ENCODE data around the gene TRNAU1AP.

Gene TRNAU1AP

DNA sequence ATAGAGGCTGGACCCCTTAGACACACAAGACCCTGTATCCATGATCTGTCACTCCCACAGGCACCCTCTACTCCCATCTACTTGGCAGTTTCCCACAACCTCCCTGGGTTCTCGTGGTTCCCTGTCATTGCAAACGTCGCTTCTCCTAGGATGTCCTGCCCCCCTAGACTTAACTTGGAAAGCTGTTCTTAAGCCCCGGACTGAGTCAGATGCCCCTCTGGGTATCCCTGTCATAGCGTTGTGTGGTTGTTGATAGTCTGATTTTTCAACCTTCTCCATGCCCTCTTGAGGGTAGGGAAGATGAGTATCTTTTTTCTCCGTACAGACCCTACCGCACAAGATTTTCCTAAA is 35.3 kb upstream of the TRNAU1AP start:
- Histone ChIP-seq H3K27ac (ENCODE audit: low read length) (peak overlapping the region; percentile 85; the same call in 1 of the 2 replicates), H4K20me1 (ENCODE audit: insufficient read depth, low read length) (peaks cover 4% of the 10 kb centered on the region; the same call in 1 of the 2 replicates), H3K4me1 (ENCODE audit: low read length) (peaks cover 10% of the 10 kb centered on the region), H3K27me3 (replicated peaks; ENCODE audit: insufficient read depth, low read length) (no peaks in the 10 kb centered on the region), H3K9me3 (replicated peaks; ENCODE audit: insufficient read depth, low read length) (no peaks in the 10 kb centered on the region), H3F3A (ENCODE audit: insufficient read depth, low read length) (peaks cover 42% of the 10 kb centered on the region), H3K4me3 (ENCODE audit: low read length) (peak overlapping the region; percentile 83), H3K36me3 (replicated peaks; ENCODE audit: insufficient read depth, low read length) (0 out of 2 replicates have a peak, but pooled peaks cover 3% of the 10 kb centered on the region), H3K79me2 (ENCODE audit: low read length) (peaks cover 42% of the 10 kb centered on the region), H2AFZ (ENCODE audit: low read length) (no peak overlapping the region), H3K4me2 (ENCODE audit: low read depth, low read length) (peak overlapping the region; percentile 67), H3K9ac (ENCODE audit: low read length) (peak overlapping the region; percentile 88; the same call in 1 of the 2 replicates), H3K9me2 (replicated peaks; ENCODE audit: insufficient read depth, low read length) (no peaks in the 10 kb centered on the region)
- no peak for DNase-seq
- TF ChIP-seq EZH2 (optimal IDR thresholded peaks at IDR 0.05; ENCODE audit: low read depth, low read length) (no peak), EZH2phosphoT487 (IDR thresholded peaks at IDR 0.05; ENCODE audit: low read length) (no peak)
- TF ChIP-seq, protein P1, sequence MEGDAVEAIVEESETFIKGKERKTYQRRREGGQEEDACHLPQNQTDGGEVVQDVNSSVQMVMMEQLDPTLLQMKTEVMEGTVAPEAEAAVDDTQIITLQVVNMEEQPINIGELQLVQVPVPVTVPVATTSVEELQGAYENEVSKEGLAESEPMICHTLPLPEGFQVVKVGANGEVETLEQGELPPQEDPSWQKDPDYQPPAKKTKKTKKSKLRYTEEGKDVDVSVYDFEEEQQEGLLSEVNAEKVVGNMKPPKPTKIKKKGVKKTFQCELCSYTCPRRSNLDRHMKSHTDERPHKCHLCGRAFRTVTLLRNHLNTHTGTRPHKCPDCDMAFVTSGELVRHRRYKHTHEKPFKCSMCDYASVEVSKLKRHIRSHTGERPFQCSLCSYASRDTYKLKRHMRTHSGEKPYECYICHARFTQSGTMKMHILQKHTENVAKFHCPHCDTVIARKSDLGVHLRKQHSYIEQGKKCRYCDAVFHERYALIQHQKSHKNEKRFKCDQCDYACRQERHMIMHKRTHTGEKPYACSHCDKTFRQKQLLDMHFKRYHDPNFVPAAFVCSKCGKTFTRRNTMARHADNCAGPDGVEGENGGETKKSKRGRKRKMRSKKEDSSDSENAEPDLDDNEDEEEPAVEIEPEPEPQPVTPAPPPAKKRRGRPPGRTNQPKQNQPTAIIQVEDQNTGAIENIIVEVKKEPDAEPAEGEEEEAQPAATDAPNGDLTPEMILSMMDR (IDR thresholded peaks at IDR 0.05; ENCODE audit: low read length), result no peak

DNA sequence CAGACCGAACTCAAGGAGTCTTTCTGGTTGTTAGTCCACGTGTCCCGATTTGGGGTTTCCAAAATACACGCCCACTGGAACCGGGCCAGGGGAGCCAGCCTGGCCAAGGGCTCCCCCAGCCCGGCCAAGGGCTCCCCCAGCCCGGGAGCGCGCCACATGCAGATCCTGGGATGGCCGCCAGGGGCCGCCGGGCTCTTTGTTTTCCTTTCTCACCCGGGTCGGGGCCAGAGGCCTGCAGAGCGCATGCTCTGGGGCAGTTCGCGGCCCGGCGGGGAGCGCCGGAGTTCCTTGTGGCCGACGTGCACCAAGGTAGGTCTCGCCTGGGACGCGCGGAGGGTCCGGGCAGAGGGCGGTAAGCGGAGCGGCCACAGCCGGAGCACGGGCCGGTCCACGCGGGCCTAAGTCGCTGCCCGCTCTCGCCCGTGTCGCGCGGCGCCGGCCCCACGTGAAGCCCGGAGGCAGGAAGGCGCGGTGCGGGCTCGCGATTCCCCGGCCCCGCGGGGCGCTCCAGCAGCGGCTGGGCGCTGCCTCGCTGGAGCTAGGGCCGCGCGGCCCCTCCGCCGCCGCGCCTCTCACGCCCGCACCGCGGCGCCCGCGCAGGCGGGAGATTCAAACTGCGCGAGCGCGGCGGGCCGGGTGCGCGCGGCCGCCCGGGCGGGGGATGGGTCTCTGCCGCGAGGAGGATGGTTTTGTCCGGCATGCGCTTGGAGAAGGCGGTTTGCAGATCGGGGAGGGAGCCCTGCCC is 34.7 kb upstream of the TRNAU1AP start:
- H3K36me3 ChIP-seq (replicated peaks; ENCODE audit: insufficient read depth, low read length), result 0 out of 2 replicates have a peak, but pooled peaks cover 3% of the 10 kb centered on the region
- H3K4me3 ChIP-seq (ENCODE audit: low read length), result peak overlapping the region; percentile 90
- peak; percentile 93 for DNase-seq
- no peaks in the 10 kb centered on the region for H3K9me2 ChIP-seq (replicated peaks; ENCODE audit: insufficient read depth, low read length)
- H3K4me1 ChIP-seq (ENCODE audit: low read length), result peaks cover 10% of the 10 kb centered on the region
- H3K4me2 ChIP-seq (ENCODE audit: low read depth, low read length), result peak overlapping the region; percentile 88
- H3K9ac ChIP-seq (ENCODE audit: low read length), result peak overlapping the region; percentile 92
- H3K79me2 ChIP-seq (ENCODE audit: low read length), result peaks cover 46% of the 10 kb centered on the region
- peaks cover 36% of the 10 kb centered on the region for H3F3A ChIP-seq (ENCODE audit: insufficient read depth, low read length)
- H3K27me3 ChIP-seq (replicated peaks; ENCODE audit: insufficient read depth, low read length), result no peaks in the 10 kb centered on the region
- 0 out of 2 replicates have a peak, but pooled peaks cover 2% of the 10 kb centered on the region for H4K20me1 ChIP-seq (ENCODE audit: insufficient read depth, low read length)
- H2AFZ ChIP-seq (ENCODE audit: low read length), result peak overlapping the region; percentile 43
- H3K27ac ChIP-seq (ENCODE audit: low read length), result peak overlapping the region; percentile 85
- no peak for TF ChIP-seq EZH2phosphoT487 (IDR thresholded peaks at IDR 0.05; ENCODE audit: low read length)
- TF ChIP-seq, protein P1 (IDR thresholded peaks at IDR 0.05; ENCODE audit: low read length), result peak; percentile 91
- H3K9me3 ChIP-seq (replicated peaks; ENCODE audit: insufficient read depth, low read length), result no peaks in the 10 kb centered on the region

DNA sequence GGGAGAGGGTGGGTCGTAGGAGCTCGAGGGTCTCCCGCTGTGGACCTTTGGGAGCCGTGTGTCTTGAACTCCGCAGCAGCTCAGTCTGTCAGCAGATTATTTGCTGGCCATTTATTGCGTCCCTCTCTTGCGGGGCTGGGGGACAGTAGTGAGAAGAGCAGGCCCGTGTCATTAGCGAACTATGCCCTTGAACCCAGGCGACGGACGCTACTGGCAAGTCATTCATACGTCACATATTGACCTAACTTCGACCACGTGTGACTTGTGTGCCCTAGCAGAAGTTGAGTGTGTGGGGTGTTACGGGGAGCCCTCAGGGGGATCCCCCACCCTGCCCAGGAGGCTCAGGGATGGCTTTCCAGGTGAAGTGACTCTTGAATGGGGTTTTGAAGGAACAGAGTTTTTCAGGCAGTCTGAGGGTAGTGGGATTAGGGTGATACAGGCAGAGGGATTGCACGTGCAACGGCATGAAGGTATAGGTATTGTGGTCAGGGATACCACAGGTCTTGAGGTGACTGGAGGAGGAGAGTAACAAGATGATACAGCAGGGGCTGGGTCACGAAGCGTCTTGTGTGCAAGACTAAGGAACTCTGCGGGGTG is 34.0 kb upstream of the TRNAU1AP start:
- Histone ChIP-seq H4K20me1 (ENCODE audit: insufficient read depth, low read length) (0 out of 2 replicates have a peak, but pooled peaks cover 2% of the 10 kb centered on the region), H3K27ac (ENCODE audit: low read length) (peak overlapping the region; percentile 79), H3K27me3 (replicated peaks; ENCODE audit: insufficient read depth, low read length) (no peaks in the 10 kb centered on the region), H3K36me3 (replicated peaks; ENCODE audit: insufficient read depth, low read length) (0 out of 2 replicates have a peak, but pooled peaks cover 3% of the 10 kb centered on the region), H3K9ac (ENCODE audit: low read length) (peak overlapping the region; percentile 92), H2AFZ (ENCODE audit: low read length) (peak overlapping the region; percentile 43), H3K4me2 (ENCODE audit: low read depth, low read length) (peak overlapping the region; percentile 88), H3K9me2 (replicated peaks; ENCODE audit: insufficient read depth, low read length) (no peaks in the 10 kb centered on the region), H3K79me2 (ENCODE audit: low read length) (peaks cover 53% of the 10 kb centered on the region), H3K4me1 (ENCODE audit: low read length) (peaks cover 10% of the 10 kb centered on the region), H3F3A (ENCODE audit: insufficient read depth, low read length) (peaks cover 30% of the 10 kb centered on the region), H3K9me3 (replicated peaks; ENCODE audit: insufficient read depth, low read length) (no peaks in the 10 kb centered on the region), H3K4me3 (ENCODE audit: low read length) (peak overlapping the region; percentile 90)
- TF ChIP-seq EZH2phosphoT487 (IDR thresholded peaks at IDR 0.05; ENCODE audit: low read length) (no peak), EZH2 (optimal IDR thresholded peaks at IDR 0.05; ENCODE audit: low read depth, low read length) (no peak)
- TF ChIP-seq, protein P1 (IDR thresholded peaks at IDR 0.05; ENCODE audit: low read length), result no peak
- DNase-seq, result peak; percentile 59
